Activated naive CD4-positive, alpha-beta T cell treated with Interleukin-2 at 50 U/mL for 16 hours (primary cell): ENCODE measurements around the gene NEUROD2.

Source experiments
- DNase-seq: peaks from one replicate; pipeline ENCODE4 v3.0.0-alpha.2; 2020

NEUROD2 gene

DNA sequence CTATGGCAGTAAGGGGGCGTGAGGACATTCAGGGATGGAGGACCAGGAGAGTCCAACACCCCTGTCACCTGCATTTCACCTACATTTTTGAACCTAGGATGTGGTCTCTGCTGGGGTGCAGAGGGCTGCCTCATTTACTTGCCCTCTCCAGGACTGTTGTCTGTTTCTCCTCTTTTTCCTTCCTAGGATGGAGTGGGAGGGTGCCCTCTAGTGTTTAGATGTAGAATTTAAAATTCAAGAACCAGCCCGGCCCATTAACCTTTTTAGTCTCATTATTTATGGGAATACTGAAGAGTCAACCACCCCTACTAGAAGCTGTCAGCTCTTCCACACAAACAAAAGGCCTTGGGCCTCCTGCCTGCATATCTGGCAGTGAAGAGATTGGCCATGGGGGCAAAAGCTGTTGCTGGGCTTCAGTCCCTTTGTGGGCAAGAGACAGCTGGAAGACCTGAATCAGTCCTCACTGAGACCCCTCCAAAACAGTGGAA lies 26.7 kb upstream of the NEUROD2 start:
- no peak for DNase-seq

DNA sequence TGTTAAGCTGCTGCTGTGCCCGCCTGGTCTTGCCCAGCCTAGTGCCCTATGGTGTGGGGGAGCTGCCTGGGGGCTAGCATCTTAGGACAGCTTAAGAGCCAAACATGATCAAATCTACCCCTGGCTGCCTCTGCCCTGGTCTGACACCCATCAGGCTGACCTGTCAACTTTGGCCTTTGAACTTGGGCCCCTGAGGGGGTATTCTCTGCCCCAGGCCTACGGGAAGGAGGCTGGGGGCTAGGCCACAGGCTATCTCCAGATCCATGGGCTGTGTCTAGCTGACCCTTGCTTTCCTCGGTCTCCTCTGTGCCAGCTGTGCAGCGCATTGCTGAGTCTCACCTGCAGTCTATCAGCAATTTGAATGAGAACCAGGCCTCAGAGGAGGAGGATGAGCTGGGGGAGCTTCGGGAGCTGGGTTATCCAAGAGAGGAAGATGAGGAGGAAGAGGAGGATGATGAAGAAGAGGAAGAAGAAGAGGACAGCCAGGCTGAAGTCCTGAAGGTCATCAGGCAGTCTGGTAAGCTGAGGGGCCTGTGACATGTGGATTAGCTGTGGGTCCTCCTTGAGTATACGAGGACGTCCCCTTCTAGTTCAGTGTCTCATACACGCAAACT lies 26.0 kb upstream of the NEUROD2 start:
- no peak for DNase-seq

DNA sequence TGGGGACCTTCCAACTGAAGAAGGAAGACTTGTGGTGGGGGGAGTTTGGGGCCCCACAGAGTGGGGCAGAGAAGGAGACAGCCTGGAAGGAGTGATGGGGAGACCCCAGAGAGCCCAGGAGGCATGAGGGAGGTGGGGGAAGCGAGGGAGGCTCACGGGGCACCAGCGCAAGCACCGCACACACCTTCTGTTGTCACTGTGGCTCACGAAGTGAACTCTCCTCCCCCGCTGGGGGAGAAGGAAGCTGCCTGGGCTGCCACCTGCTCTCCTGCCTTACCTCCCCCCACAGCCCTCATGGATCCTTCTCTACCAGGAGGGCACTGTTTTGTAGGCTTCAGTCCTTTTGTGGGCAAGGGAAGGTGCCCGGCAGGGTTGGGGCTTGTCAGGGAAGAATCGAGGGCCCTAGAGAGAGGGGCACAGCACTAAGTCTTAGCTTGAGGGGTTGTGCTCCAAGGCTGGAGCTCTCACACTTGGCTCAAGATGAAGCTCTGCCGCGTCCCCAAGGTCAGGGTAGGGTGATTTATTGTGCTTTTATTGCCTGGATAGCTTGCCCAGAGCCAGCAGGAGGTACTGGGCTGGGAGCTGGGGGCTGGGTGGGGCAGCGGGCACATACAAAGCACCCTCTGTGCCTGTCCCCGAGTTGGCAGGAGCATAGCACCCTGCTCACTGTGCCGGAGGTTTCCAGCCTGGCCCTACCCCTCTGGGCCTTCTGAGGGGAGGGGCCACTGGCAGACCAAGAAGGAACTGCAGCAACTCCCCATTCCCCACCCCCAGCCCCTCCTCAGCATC lies 24.6 kb upstream of the NEUROD2 start:
- no peak for DNase-seq

DNA sequence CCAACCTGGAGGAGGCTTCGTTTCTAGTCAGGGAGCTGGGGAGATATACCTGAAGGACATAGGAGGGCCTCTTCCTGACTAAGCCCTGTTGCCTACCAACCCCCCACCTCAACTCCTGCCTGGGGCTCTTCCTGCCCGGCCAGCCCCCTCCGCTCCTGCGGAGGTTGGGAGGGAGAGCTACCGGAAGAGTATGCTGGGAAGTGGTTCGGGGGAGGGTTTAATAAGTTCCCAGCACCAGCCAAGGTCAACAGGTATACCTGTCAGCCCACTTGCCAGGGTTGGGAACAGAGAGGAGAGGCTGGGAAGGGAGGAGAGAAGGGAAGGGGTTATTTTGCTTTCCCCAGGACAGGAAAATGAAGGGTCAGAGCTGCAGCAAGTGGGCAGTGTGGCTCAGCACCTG lies 23.7 kb upstream of the NEUROD2 start:
- no peak for DNase-seq

DNA sequence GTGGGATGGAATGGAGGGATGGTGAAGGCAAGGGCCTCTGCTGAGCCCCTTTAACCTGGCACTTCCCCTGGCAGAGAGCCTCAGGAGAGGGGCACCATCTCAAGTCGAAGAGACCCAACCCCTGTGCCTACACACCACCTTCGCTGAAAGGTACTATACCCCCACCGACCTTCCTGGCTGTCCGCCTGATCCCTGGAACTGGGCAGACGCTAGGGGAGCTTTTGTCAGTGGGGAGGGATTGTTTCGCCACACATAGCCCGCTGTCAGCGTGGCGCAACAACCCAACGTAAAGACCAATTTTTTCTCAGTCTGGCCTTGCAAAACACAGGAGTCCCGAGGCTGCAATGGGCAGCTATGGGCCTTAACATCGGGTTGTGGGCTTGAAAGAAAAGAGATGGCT lies 22.2 kb upstream of the NEUROD2 start:
- no peak for DNase-seq

DNA sequence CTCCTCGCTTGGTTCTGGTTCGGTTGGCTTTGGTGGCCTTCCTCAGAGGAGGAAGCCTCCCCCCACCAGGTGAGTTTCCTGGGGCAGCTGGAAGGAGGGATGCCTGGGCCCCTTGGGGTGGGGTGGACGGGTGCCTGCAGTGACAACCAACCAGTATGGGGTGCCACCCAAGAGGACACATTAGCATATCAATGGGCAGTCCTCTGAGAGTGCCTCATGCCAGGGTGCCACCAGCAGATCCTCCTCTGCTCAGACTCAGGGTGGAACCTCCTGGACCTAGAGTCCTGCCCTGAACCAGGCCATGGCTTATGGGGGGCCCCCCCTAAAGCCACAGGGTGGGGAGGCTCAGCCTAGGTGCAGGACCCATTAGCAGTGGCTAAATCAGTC lies 21.8 kb upstream of the NEUROD2 start:
- DNase-seq = no peak

DNA sequence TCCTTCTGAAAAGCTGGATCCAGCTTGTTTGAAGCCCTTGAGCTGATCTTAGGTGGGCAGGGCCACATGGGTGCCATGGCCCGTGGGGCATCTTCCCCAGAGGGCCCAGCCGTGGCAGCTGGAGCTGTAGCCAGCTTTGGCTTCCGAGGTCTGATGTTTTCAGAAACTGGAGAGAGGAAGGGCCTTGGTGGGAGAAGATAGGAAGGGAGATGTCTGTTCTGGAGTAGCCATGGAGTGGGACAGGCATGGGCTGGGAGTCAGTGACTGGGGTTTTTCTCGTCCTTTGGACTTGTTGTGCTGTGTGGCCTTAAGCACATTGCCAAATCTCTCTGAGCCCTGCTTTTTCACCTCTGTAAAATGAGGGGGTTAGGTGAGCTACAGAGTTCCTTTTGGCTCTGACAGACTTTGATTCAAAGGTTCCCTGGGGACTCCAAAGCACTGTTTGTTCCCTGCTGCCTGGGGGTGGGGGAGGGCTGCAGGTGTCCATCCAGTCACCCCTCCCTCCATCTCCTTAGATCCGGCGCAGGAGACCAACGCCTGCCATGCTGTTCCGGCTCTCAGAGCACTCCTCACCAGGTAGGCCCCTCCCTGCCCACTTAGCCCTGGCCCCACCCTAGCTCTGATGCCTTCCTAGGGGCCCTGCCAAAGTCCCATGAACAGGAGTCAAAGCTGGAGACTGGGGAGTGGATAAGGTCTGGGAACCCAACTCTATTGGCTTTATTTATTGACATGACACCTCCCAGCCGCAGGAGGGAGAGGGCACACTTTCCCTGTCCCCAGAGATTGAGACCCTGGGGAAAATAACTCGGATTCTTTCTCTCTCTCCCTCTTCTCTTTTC lies 21.2 kb upstream of the NEUROD2 start:
- no peak for DNase-seq

DNA sequence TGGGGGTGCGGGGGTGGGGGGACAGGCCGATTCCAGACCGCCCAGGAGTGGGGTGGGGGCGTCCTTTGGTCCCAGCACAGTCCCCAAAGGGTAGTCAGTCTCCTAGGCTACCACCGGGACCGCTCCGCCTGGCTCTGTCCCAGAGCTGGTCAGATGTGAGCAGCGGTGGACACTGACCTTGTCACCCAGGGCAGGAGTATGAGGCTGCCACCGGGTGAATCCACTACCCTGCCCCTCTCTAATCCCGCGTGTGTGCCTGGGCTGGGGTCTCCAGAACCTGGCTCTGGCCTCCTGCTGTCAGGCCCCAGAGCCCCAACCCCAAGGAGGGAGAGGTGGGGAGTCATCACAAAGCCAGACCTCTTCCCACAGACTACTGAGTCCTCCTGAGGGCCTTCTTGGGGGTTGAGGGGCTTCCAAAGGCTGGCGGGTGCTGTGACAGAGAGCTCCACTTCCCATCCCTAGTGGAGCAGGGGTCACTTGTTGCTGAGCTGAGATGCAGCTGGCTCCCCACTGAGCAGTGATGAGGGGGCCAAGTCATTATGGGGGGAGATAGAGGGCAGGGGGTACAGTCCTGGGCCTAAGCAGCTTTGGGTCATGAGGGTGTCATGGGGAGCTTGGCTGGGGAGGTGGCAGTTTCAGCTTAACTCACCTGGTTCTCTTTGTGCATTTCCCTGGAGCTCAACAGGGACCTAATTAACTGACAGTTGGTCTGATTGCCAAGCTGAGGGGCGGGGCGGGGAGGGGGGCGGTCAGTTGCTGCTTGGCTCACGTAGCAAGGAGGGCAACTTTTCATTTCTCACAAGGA lies 20.2 kb upstream of the NEUROD2 start:
- no peak for DNase-seq

DNA sequence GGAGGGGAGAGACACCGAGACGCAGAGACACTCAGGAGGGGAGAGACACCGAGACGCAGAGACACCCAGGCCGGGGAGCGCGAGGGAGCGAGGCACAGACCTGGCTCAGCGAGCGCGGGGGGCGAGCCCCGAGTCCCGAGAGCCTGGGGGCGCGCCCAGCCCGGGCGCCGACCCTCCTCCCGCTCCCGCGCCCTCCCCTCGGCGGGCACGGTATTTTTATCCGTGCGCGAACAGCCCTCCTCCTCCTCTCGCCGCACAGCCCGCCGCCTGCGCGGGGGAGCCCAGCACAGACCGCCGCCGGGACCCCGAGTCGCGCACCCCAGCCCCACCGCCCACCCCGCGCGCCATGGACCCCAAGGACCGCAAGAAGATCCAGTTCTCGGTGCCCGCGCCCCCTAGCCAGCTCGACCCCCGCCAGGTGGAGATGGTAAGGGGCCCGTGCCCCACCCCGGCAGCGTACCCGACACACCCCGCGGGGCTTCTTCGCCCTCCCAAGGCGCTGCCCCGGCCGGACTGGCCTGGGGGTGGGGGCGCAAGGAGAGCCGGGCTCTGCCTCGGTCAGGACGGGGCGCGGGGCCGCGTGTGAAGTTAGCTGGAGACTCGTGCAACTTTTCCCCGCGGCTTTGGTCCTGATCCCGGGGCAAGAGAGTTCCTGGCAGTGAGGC lies 19.5 kb upstream of the NEUROD2 start:
- DNase-seq = no peak

DNA sequence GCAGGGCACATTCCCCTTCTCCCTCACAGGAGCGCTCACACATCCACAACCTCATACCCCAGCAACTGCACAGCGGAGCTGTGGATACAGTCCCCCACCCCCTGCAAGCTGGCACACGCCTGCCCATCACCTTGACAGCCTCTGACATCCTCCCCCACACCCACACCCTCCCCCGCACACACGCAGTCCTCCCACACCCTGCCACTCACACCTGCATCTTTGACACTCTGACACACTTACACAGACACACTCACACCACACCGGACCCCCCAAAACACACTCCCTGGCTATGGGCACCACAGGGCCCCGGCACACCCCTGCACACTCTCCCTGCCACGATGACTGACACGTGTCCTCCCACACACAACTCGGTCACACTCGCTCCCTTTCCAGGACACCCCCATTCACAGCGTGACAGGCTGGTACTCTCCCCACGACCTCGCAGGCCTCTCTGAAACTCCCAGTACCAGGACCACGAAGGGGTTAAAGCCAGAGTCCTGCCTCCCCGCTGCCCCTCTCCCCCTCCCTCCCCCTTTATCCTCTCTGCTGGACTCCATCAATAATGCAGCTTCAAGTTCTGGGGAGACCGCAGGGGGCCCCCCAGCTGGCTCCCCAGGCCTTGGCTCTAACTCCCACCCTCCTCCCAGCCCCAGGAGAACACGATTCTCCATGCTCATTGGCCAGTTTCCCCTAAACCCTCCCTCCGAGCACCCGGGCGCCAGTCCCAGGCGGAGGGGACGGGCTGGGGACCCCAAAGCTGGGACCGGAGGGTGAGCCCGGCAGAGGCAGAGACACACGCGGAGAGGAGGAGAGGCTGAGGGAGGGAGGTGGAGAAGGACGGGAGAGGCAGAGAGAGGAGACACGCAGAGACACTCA lies 18.7 kb upstream of the NEUROD2 start, which contains the start of gene PPP1R1B:
Gene PPP1R1B (plus strand): TSS at position 782 of the 876 bp plus-strand sequence. CDS start 441 bp downstream, outside the sequence.
- DNase-seq = peak; percentile 20

DNA sequence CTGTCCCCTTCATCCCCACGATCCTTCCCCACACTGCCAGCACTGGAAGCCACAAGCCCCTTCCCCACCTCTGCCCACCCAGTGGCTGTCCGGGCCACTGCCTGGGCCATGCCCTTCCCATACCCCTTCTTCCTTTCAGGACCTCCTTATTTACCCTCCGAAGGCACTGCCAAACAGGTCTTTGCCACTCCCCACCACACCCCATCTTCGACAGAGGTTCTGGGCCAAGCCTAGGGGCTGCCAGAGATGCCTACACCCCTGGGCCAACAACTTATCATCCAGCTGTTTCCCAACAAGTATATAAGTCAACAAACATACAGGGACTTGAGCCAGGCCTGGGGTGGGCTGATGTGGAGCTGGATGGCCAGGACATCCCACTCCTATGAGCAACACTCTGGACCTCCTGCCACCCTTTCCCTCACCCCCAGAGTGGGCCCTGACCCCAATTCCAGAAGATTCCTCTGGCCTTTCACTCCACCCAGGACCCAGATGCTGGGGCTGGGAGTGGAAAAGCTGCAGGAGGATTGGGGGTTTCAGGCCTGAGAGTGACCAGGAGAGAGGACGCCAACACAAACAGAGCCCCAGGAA lies 17.6 kb upstream of the NEUROD2 start:
- no peak for DNase-seq

DNA sequence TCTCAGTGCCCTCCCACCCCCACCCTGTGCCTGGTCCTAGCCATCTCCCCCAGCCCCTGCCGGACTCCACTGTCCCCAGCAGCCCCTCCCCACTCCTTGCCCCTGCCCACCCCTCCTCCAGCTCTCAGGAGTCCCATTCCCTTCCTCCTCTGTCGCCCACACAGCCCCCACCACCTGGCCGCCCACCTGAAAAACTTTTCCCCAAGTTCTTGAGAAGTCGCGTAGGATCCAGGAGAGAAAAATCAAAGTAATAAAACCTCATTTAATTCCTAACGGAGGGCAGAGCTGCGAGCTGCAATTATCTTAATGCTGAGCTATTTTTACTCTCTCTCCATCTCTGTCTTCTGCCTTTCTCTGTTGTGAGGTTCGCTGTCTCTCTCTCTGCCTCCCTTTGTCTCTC lies 16.6 kb upstream of the NEUROD2 start:
- DNase-seq = no peak

DNA sequence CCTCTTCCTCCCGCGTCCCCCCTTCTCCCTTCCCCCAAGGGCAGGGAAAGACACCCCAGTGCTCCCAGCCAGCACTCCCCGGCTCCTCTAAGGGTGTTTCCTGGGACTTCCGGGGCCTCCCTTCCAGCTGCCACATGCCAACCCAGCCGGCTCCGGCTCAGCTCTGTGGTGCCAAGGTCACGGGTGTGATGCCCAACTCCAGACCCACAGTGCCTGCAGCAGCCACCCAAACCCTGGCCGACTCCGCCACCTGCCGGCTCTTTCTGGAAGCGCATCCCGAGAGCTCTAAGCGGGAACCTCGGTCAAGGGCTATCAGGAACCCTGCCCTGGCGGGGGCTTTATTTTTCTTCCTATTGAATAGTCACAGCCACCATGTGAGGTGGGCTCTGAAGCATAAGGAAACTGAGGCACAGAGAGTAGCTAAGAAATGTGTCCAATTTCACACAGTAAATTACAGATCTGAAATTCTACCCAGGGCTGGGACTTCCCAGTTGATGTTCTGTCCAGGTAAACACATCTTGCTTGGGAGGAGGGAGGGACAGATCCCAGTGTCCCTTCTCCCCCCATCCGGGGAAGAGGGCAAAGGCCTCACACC lies 15.7 kb upstream of the NEUROD2 start:
- peak; percentile 90 for DNase-seq

DNA sequence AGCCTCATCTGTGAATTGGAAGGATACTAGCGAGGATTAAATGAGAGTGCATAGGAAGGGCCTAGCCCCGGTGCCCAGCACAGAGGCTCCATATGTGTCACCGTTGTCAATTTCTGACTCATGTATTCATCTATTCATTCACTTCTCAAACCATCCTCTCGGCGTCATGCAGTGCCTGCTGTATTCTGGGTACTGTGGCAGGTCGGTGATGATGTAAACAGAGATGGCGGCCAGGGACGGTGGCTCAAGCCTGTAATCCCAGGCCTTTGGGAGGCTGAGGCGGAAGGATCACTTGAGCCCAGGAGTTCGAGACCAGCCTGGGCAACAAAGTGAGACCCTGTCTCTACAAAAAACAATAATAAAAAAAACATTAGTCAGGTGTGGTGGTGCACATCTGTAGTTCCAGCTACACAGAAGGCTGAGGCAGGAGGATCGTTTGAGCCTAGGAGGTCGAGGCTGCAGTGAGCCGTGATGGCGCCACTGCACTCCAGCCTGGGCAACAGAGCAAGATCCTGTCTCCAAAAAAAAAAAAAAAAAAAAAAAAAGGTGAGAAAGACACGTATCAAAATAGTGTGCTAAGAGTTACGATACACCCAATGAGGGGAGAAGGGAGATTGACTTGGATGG lies 14.8 kb upstream of the NEUROD2 start:
- peak; percentile 71 for DNase-seq

DNA sequence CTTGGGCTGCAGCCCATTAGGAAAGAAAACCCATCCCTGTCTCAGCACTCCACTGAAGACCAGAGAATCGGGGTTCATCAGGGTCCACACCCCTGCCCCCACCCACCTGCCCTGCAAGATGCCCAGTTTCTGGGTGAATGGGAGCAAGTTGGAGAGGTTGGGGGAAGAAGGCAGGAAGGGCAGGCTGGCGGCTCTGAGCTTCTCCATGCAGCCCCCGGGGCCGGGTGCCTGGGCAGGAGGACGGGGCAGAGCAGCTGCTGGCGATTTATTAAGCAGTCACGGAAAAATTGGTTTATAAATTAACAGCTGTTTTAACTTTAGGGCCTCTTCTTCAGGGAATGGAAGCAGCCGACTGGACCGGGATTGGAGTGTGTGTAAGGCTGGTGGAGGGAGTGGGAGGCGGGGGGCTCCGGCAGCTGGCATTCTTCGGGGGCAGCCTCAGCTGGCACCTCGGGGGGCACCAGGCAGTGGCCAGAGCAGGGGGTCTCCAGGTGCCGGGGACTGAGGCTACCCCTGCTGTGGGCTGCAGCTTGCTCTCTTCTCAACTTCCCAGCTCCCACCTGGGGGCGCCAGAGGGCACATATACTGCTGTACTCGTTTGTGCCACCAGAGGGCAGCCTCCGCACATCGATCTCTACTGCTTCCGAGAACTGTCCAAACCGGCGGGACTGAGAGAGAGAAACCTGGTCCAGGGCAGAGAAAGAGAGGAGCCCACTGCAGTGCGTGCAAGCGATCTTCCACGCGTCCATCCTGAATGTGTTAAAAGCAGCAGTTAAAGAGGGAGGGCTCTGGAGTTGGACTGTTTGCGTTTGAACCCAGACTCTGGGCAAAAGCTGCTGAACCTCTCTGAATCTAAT lies 14.0 kb upstream of the NEUROD2 start:
- peak; percentile 91 for DNase-seq

DNA sequence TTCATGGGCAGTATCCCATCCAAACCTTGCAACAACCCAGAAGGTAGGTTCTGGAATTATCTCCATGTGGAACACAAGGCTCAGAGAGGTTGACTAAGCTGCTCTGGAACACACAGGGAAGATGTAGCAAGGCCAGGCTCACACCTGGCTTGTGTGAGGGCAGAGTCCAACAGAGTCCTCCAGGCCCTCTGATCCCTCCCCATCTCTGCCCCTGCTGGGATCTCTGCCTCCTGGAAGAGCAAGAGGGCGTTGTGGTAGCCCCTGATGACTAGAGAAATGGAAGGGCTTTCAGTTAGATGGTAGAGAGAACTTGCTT lies 12.0 kb upstream of the NEUROD2 start:
- DNase-seq = no peak

DNA sequence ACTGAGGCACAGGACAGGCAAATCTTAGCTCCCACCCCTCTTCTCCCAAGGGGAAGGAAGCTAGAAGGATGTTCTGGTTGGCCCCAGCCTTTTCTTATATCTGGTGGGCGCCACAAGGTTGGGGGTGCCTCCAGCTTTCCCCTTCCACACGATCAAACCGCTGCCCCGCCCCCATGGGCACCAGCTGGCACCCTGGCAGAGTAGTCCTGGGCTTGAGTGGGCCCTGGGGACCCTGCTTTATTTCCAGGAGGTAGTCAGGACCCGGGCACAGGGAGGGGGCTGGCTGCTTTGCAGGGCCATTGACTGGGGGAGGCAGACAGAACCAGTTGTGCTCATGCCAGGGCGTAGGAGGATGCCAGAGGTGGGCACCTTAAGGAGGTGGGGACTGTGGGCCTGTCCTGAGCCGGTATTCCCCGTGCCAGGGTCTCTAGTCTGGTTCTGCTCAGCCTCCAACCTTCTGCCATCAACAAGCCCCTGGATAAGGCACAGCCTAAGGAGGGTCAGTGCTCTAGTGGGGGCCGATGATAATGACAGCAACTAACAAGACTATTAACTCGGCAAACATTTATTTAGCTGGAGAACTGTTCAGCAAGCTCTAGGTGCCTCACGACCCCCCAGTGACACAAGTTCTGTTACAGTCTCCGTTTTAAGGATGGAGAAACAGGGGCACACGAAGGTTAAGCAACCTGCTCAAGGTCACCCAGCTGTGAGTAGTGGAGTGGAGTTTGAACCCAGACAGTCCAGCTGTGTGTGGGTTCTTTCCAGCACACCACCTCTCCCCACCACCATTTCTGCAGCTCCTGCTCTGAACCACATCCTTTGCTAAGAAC lies 11.5 kb upstream of the NEUROD2 start:
- DNase-seq = no peak
